Measurements from ENCODE around the gene CPEB4.

CPEB4 gene

DNA sequence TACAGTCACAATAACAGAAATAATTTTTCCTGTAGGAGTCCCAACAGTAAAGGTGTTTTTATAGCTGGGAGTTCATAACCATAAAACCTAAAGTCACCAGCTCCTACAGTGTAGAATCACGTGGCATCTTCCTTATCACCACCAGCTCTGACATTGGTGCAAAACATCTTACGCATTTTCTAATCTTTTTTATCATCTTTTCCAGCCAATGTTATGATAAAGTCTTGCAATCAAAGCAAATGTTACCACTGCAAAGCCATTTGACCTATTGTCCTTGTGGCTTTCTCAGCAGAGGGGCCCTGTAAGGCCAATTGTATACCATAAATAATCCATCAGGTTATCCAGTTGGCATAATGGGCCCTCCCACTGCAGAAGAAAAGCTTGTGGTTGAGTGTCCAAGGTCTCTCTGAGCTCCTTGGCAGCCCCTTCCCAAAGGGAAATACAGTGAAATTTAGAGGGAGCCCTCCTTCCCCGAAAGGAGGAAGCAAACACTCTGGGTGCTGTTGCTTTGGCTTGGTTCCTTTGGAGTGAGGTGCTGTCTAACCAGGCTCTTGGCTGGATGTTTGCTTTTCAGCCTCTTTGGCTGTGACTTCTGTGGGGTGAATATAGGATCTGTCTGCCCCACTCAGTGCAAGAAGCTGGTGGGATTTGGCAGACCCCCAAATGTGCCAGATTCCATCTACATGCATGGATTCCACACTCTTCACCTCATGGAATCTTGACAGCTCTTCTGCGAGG is 29.3 kb upstream of the CPEB4 start:
- DNase-seq (ENCODE audit: low read depth, low spot score), result no peak

- DNase-seq (ENCODE audit: low read depth, low spot score), result no peak
Measured at GRCh38 chr5:173859408-173860159, 28.6 kb upstream of the CPEB4 start.

DNA sequence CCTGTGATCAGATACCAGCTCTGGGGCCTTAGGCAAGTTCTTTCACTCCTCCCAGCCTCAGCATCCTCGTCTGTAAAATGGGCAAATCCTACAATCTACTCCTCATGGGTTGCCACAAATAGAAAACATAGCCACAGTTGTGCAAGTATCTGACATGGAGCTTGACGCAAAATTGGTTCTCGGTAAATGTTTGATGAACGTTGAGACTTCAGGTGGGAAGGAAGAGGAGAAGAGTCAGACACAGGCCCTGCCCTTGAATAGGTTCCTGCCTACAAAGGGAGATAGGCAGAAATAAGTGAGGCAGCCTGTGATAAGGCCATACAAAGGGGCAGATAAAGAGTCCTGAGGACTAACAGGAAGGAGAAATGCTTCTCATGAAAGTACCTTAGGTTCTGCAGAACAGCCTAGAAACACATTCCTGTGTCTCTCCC is 26.1 kb upstream of the CPEB4 start:
- no peak for DNase-seq (ENCODE audit: low read depth, low spot score)

DNA sequence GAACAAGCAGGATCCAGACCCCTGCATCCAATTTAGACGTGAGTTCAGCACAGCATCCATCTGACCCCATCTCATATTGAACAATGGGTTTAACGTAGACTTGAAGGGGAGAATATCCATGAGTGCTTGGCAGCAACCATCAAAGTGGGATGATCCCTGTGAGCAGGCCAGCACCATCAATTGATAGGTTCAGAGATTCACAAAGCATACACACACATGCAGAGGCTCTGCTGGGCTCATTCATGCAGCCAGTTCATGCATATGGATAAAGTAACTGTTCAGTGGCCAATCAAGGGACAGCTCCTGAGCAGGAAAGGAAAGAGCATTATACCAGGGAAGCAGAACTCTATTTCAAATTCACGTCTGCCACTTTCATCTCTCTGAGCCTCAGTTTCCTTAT is 24.8 kb upstream of the CPEB4 start:
- DNase-seq (ENCODE audit: low read depth, low spot score), result no peak

- DNase-seq (ENCODE audit: low read depth, low spot score), result no peak
Measured at GRCh38 chr5:173864126-173865050, 23.8 kb upstream of the CPEB4 start.

DNA sequence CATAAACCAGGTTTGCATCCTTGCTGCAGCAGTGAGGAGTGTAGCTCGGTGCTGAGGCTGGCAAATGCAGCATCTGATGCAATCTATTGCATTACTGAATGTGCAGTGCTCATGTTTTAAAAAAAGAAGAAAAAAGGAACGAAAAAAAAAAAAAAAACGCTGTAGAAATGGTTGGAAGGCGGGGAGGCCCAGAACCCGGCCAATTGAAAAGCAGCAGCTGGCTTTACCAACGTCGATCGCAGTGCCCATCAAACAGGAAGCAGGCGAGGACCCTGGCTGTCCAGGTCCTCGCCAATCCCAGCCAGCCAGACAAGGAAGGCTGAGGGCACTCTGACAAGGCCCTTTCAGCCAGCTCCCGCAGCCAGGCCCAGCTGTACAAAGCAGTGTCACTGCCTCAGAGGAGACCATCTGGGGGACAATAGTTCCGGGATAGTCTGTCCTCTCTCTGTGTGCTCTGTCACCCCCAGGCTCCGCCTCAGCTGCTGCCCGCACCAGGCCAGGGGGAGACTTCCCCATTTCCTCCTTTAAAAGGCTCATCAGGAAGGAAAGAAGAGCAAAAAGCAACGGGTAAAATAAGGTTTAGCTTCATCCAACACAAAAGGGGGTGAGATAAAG is 21.8 kb upstream of the CPEB4 start:
- DNase-seq (ENCODE audit: low read depth, low spot score), result no peak

GRCh38 chr5:173866858-173867679 is 21.1 kb upstream of the CPEB4 start:
- DNase-seq (ENCODE audit: low read depth, low spot score), result no peak

DNA sequence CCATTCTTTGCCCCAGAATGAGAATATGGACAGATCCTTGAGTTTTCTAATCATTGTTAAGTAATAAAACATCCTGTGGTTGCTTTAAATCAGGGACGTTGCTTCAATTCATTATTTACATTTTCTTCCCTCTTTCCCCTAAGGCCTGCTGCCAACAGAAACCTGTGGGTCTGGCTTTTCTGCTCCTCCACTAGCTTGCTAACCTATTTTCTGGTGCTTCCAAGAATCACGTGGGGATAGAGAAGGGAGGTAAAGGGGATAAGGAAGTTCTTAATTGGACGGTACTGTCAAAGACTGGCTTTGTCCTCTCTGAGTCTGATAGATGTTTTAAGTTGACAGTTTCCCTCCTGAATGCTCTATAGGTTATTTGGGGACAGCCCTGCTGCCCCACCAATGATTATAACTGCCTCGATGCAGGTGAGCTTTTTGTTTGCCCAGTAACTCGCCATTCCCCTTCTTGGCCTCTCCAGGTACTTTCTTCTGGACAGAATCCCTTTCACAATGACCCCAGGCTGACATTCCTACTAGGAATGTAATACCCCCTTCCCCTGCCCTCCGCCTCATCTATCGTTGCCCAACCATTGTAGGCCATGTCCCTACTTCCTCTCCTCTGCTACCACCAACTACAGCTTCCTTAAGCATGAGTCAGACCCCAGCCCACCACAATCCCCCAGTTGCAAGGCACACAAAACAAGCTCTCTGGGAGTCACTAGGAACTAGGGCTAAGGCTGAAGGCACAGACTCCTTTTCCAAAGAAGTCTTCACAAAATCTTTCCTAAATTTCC is 19.9 kb upstream of the CPEB4 start:
- DNase-seq (ENCODE audit: low read depth, low spot score), result no peak

DNA sequence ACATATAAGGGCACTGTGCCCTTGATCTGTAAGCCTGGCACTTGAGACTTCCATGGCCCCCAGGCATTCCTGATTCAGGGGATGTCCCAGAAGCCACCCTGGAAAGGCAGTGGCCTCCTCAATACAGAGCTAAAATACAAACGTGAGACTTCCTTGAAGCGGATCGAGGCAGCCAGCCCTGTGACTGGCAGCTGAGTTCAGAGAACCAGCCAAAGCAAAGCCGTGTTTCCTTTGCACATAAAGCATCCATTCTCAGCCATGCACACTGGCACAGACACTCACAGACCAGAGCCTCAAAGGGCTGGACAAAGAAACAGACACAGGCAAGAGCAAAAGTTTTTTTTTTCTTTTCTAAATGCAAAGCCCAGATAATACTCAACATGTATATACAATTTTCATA is 18.8 kb upstream of the CPEB4 start:
- DNase-seq (ENCODE audit: low read depth, low spot score), result no peak

DNA sequence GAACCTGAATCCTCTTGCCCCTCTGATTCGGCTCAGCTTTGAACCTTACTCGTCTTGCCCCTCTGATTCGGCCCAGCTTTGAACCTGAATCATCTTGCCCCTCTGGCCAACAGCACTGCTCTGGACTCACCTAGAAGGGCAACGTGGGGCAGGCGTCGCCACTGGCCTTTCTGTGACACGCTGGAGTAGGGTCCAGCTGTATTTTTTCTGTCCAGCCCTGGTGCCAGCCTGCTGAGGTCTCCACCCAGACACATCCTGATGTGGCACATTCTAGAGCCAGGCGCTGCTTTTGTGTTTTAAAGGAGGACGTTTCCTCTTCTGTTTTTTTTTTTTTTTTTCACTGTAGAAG is 15.2 kb upstream of the CPEB4 start:
- DNase-seq (ENCODE audit: low read depth, low spot score), result no peak

DNA sequence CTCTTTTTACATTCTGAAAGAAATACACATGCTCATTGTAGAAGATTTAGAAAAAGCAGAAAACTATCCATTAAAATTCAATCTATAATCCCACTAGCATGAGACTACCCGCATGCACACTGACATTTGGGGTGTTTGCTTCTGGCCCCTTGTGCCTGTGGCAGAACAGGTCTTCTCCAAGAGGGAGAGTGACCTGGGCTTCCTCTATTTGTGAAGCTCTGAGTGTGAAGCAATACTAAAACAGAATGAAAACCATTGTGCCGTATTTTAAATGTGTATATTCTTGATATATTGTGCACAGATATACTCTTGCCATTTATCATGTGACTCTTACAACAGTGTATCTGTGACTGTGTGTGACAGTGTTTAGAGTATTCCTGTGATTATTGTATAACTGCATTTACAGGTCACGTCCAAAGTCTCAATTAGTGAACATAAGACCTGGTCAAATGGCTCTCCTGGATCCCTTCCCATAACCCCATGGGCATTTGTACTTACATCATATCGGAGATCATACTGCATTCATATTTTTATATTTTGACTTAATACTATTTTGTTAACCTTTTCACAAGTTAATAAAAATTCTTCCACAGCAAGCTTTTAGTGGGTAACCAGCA is 14.7 kb upstream of the CPEB4 start:
- no peak for DNase-seq (ENCODE audit: low read depth, low spot score)

- no peak for DNase-seq (ENCODE audit: low read depth, low spot score)
Measured at GRCh38 chr5:173875189-173875588, 13.0 kb upstream of the CPEB4 start.

GRCh38 chr5:173878224-173878967 is 9.8 kb upstream of the CPEB4 start:
- no peak for DNase-seq (ENCODE audit: low read depth, low spot score)

- DNase-seq (ENCODE audit: low read depth, low spot score), result no peak
Measured at GRCh38 chr5:173880306-173880985, 7.7 kb upstream of the CPEB4 start.

GRCh38 chr5:173881811-173882575 is 6.2 kb upstream of the CPEB4 start:
- no peak for DNase-seq (ENCODE audit: low read depth, low spot score)

GRCh38 chr5:173882632-173883031 is 5.5 kb upstream of the CPEB4 start:
- DNase-seq (ENCODE audit: low read depth, low spot score), result no peak

- no peak for DNase-seq (ENCODE audit: low read depth, low spot score)
Measured at GRCh38 chr5:173883347-173883924, 4.7 kb upstream of the CPEB4 start.

Data from iPS DF 19.7 (cell line).